ENCODE data around the gene NID2. TPM values are rescaled to one million over a fixed set of nuclear protein-coding genes. Genes with fewer than 3 reads are reported as not detected.

NID2 gene
- total and polyA plus RNA-seq, 4 donors: 3.4 to 116 (median 7.8) TPM

- TF ChIP-seq, protein P1, sequence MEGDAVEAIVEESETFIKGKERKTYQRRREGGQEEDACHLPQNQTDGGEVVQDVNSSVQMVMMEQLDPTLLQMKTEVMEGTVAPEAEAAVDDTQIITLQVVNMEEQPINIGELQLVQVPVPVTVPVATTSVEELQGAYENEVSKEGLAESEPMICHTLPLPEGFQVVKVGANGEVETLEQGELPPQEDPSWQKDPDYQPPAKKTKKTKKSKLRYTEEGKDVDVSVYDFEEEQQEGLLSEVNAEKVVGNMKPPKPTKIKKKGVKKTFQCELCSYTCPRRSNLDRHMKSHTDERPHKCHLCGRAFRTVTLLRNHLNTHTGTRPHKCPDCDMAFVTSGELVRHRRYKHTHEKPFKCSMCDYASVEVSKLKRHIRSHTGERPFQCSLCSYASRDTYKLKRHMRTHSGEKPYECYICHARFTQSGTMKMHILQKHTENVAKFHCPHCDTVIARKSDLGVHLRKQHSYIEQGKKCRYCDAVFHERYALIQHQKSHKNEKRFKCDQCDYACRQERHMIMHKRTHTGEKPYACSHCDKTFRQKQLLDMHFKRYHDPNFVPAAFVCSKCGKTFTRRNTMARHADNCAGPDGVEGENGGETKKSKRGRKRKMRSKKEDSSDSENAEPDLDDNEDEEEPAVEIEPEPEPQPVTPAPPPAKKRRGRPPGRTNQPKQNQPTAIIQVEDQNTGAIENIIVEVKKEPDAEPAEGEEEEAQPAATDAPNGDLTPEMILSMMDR (IDR thresholded peaks at IDR 0.05; ENCODE audit: control extremely low read depth, extremely low read depth): no peak
- WGBS, 2 donors: 77 to 97% methylated on average over 7 of the region's 7 CpGs
Measured at GRCh38 chr14:52039124-52039815, 29.6 kb downstream of the NID2 start.

DNA sequence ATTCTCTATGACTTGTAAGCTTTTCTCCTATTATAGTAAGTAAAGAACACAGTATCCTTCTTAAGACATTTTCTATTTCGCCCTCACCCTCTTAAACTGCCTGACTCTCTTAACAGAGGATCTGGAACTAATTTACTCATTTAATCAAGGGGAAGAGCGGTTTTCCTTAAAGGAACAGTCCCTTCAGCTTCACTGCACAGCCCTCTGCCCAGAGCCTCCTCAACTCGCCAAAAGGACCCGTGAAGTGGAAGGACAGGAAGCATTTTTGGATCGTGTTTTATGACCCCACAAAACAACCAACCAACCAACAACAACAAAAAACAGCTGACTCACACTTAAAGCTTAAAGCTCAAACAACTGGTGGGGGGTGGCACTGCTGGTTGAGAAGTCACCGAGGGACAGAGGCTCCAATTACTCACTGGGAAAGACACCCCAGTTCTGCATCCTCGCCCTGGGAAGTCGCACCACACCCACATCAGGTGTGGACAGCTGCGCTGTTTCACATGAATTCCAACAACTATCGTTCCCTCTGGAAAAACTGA, 35.7 kb downstream of the NID2 start:
- TF ChIP-seq, protein P1 (IDR thresholded peaks at IDR 0.05; ENCODE audit: control extremely low read depth, extremely low read depth): no peak
- H3K27ac ChIP-seq (ENCODE audit: low read depth in 1 of 2, low read length in 1 of 2): peak overlapping the region; percentile 14 to 83
- H3K9ac ChIP-seq (ENCODE audit: insufficient read depth in 1 of 2, low read length in 2 of 2): no peak overlapping the region
- peaks cover 0 to 19% (median 2%) of the 10 kb centered on the region in 5 donors for H3K4me1 ChIP-seq (ENCODE audit: control insufficient read depth in 5 of 5, insufficient read depth in 5 of 5, low read length in 5 of 5)
- DNase-seq (no peak), ATAC-seq (ENCODE audit: insufficient read depth, low FRiP score) (no peak)
- WGBS, 2 donors: 63 to 65% methylated on average over 10 of the region's 10 CpGs
- peaks cover 0 to 43% (median 9%) of the 10 kb centered on the region in 4 donors for H3K36me3 ChIP-seq (ENCODE audit: control insufficient read depth in 4 of 4, insufficient read depth in 4 of 4, low read length in 4 of 4)
- no peaks in the 10 kb centered on the region for H3K27me3 ChIP-seq (ENCODE audit: control insufficient read depth in 3 of 3, insufficient read depth in 3 of 3, low read length in 2 of 3)
- no peak overlapping the region for H3K4me3 ChIP-seq
- H3K9me3 ChIP-seq (ENCODE audit: control insufficient read depth in 4 of 4, insufficient read depth in 3 of 4, low read length in 3 of 4): no peaks in the 10 kb centered on the region

More at GRCh38 chr14:52039124-52039815, 29.6 kb downstream of the NID2 start:
- H3K9me3 ChIP-seq (ENCODE audit: control insufficient read depth in 4 of 4, insufficient read depth in 3 of 4, low read length in 3 of 4): no peaks in the 10 kb centered on the region
- H3K27me3 ChIP-seq (ENCODE audit: control insufficient read depth in 3 of 3, insufficient read depth in 3 of 3, low read length in 2 of 3): no peaks in the 10 kb centered on the region
- H3K4me3 ChIP-seq: no peak overlapping the region
- peaks cover 2 to 57% (median 30%) of the 10 kb centered on the region in 4 donors for H3K36me3 ChIP-seq (ENCODE audit: control insufficient read depth in 4 of 4, insufficient read depth in 4 of 4, low read length in 4 of 4)
- H3K27ac ChIP-seq (ENCODE audit: low read depth in 1 of 2, low read length in 1 of 2): no peak overlapping the region
- peaks cover 0 to 15% (median 4%) of the 10 kb centered on the region in 5 donors for H3K4me1 ChIP-seq (ENCODE audit: control insufficient read depth in 5 of 5, insufficient read depth in 5 of 5, low read length in 5 of 5)
- ATAC-seq (ENCODE audit: insufficient read depth, low FRiP score) (no peak), DNase-seq (no peak)
- H3K9ac ChIP-seq (ENCODE audit: insufficient read depth in 1 of 2, low read length in 2 of 2): no peak overlapping the region

DNA sequence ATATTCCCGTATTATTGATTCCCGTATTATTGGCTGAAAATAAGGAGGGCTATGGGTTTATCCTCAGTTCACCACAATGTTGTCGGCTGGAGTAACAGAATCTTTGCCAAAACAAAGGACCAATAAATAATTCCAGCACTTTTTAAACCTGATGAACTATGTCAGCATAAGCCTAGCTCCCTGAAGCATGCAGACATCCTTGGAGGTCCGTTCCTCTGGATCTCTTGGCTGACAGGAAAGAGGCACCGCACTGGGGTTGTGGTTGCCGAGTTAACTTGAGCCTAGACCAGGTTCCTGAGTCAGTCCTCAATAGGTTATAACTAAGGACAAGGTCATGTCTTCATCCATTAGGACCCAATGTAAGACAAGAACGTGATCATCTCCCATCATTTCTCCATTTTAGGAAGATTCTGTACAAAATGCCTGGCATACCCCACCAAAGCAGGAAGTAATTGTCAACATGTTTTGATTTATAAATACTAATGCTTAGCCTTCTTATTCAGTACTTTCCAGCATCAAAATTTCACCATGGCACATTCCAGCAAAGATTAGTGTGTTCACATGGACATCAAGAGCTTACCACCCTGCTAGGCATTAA, 36.6 kb downstream of the NID2 start:
- Histone ChIP-seq H3K9me3 (ENCODE audit: control insufficient read depth in 4 of 4, insufficient read depth in 3 of 4, low read length in 3 of 4) (no peaks in the 10 kb centered on the region), H3K27me3 (ENCODE audit: control insufficient read depth in 3 of 3, insufficient read depth in 3 of 3, low read length in 2 of 3) (no peaks in the 10 kb centered on the region), H3K27ac (ENCODE audit: low read depth in 1 of 2, low read length in 1 of 2) (peak overlapping the region; percentile 37 to 83), H3K36me3 (ENCODE audit: control insufficient read depth in 4 of 4, insufficient read depth in 4 of 4, low read length in 4 of 4) (peaks cover 0 to 41% (median 7%) of the 10 kb centered on the region in 4 donors), H3K4me1 (ENCODE audit: control insufficient read depth in 5 of 5, insufficient read depth in 5 of 5, low read length in 5 of 5) (peaks cover 0 to 19% (median 2%) of the 10 kb centered on the region in 5 donors), H3K9ac (ENCODE audit: insufficient read depth in 1 of 2, low read length in 2 of 2) (no peak overlapping the region), H3K4me3 (no peak overlapping the region)
- no peak for ATAC-seq (ENCODE audit: insufficient read depth, low FRiP score)
- 49 to 59% methylated on average over 7 of the region's 7 CpGs for whole genome bisulfite sequencing, 2 donors
- TF ChIP-seq, protein P1 (IDR thresholded peaks at IDR 0.05; ENCODE audit: control extremely low read depth, extremely low read depth): no peak
- no peak for DNase-seq
